ENCODE results near the gene LRRC28. TPM values are rescaled to one million over a fixed set of nuclear protein-coding genes. Genes with fewer than 3 reads are reported as not detected.
A peak's percentile ranks its signal among the peaks of the same experiment; 100 is the strongest.

LRRC28 gene
- total and polyA plus RNA-seq, 2 of the 4 experiments (the other 2 are of a cell fraction) = 12.7 to 21.1 TPM

DNA sequence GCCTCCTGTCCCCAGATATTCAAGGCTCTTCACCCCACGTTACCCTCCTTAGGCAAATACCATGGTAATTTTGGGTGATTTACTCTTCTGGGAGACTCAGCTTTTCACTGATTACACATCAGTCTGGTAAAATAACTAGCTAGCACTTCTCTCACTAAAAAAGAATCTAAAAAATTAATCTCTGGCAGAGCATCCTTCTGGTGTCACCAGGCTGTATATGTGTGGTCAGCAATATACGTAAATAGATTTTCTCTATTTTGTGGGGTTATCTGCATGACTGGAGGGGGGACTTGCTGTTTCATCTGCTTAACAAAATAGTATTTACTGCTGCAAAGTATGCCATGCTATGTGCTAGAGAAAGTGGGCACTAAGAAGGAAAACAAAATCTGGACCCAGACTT is 45.1 kb downstream of the LRRC28 start:
- DNase-seq (no peak), ATAC-seq (ENCODE audit: low read depth) (peak; percentile 49)
- CTCF ChIA-PET = interaction anchor here (0.8 to 1.4 kb wide), 4 partner anchors 15 to 408 kb away, joined by 3 to 11 read pairs (median 4); no protein-coding TSS in a partner anchor
- in situ Hi-C loops (cut with MboI; ENCODE audit: low sequenced_read_pairs) (no loop called here), intact Hi-C loops (cut with micrococcal nuclease) (no loop called here), dilution Hi-C loops (cut with HindIII; ENCODE audit: low sequenced_read_pairs, unreplicated experiment) (no loop called here)
- no peak overlapping the region for H3K4me3 ChIP-seq (ENCODE audit: insufficient read depth, low read depth, low read length)
- peaks cover 2% of the 10 kb centered on the region; the same call in 1 of the 2 replicates for H3K36me3 ChIP-seq (ENCODE audit: control insufficient read depth, insufficient read depth, low read length)
- no peak overlapping the region for H3K9ac ChIP-seq (ENCODE audit: low read depth, low read length)
- no peak overlapping the region for H2AK9ac ChIP-seq (replicated peaks; ENCODE audit: low read depth, low read length, poor library complexity)
- H3K23ac ChIP-seq (ENCODE audit: low read depth, low read length) = peak overlapping the region; percentile 38; the same call in 1 of the 2 replicates
- POLR2A ChIA-PET (ENCODE audit: unreplicated experiment) = no interaction called here
- H4K8ac ChIP-seq (ENCODE audit: low read depth in 2 of 2, low read length in 2 of 2) = peak overlapping the region in 1 of 2 experiments; percentile 2; a peak in 1 of 4 replicates
- H2BK20ac ChIP-seq (ENCODE audit: low read depth, low read length) = peak overlapping the region; percentile 33; the same call in 1 of the 2 replicates
- H2BK5ac ChIP-seq (ENCODE audit: low read depth, low read length, poor library complexity, severe bottlenecking) = no peak overlapping the region
- H4K5ac ChIP-seq (ENCODE audit: low read depth, low read length) = no peak overlapping the region
- TF ChIP-seq CHD1 (IDR thresholded peaks at IDR 0.05; ENCODE audit: low read depth, low read length) (no peak), RFX5 (IDR thresholded peaks at IDR 0.05; ENCODE audit: low read depth, low read length) (no peak), MAFK (IDR thresholded peaks at IDR 0.05; ENCODE audit: low read depth, low read length) (peak; percentile 27; the same call in 1 of the 2 replicates)
- peaks cover 4% of the 10 kb centered on the region; the same call in 1 of the 2 replicates for H3K9me1 ChIP-seq (ENCODE audit: insufficient read depth, low read length)
- H3K9me3 ChIP-seq (ENCODE audit: control insufficient read depth, insufficient read depth, low read length) = no peaks in the 10 kb centered on the region; the same call in 1 of the 2 replicates
- no peak overlapping the region for H3K56ac ChIP-seq (ENCODE audit: extremely low read depth, insufficient read depth, low read length)
- H4K20me1 ChIP-seq (ENCODE audit: insufficient read depth, low read length) = no peaks in the 10 kb centered on the region
- H2AFZ ChIP-seq (replicated peaks; ENCODE audit: low read length, poor library complexity) = no peak overlapping the region
- H3K27me3 ChIP-seq (ENCODE audit: control insufficient read depth, insufficient read depth, low read length) = no peaks in the 10 kb centered on the region
- H3K27ac ChIP-seq (ENCODE audit: insufficient read depth, low read length) = no peak overlapping the region
- no TSS peak for BruUV-seq (replicated peaks)
- H2AK5ac ChIP-seq (ENCODE audit: low read depth, low read length) = no peak overlapping the region
- peaks cover 3% of the 10 kb centered on the region; the same call in 1 of the 2 replicates for H3K4me1 ChIP-seq (ENCODE audit: control insufficient read depth, insufficient read depth, low read length)
- no peaks in the 10 kb centered on the region for H3K79me1 ChIP-seq (ENCODE audit: low read depth in 1 of 2, low read length in 2 of 2)
- no CpG with 5 or more reads among the region's 2 CpGs for WGBS, 2 experiments (ENCODE audit: extremely low coverage in 2 of 2, insufficient read length in 1 of 2)
- no peak overlapping the region; the same call in 1 of the 2 replicates for H4K91ac ChIP-seq (ENCODE audit: insufficient read depth, low read depth, low read length)
- H3K4ac ChIP-seq (ENCODE audit: low read depth, low read length) = peak overlapping the region; percentile 64
- H3K14ac ChIP-seq (replicated peaks; ENCODE audit: low read depth, low read length) = peak overlapping the region; percentile 48; the same call in 1 of the 2 replicates
- no peak overlapping the region for H2BK15ac ChIP-seq (ENCODE audit: low read depth, low read length)
- H2BK120ac ChIP-seq (ENCODE audit: low read depth, low read length) = peak overlapping the region; percentile 38; the same call in 1 of the 2 replicates
- no peak overlapping the region for H3K18ac ChIP-seq (ENCODE audit: low read depth, low read length)
- no peak overlapping the region for H3K4me2 ChIP-seq (ENCODE audit: low read depth, low read length)
